ENCODE results near the gene CFAP69. TPM values are rescaled to one million over a fixed set of nuclear protein-coding genes. Genes with fewer than 3 reads are reported as not detected.

CFAP69 gene
- total and polyA plus RNA-seq, 10 of the 15 experiments (the other 5 are each of a cell fraction or from before 2014, with no cell fraction given) = 0.11 to 3.1 (median 0.48) TPM; not detected in 1

DNA sequence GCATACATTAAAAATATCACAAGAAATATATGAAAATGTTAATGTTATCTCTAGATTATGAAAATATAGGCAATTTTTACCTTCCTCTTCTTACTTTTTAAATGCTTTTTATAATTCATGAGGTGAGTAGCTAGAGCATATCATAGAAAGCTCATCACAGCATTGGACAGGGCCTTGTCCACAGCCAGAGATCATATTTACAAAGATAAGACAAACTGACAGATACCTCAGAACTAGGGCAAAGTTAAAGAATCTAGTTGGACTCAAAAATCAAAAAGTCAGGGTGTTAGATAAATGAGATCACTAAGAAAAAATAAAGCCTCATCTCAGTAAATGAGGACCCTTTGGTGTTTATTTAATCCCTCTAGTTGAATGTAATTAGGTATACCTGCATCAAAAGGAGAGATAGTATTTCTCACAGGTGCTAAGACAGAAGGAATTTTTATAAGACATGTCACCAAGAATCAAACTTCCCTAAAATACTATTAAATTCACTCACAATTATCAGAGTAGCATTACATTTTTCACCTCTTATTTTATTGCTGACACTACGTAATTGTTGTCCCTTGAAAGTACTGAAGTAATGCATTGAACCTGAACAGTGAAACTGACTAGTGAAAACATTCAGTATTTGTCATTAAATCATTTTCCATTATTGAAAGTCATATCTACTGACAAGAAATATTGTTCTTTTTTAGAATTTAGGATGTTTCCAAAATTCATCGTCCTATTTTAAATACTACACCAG, 25.6 kb downstream of the CFAP69 start:
- no peak for DNase-seq (ENCODE audit: low read depth, low spot score)
- no peak overlapping the region for H3K27ac ChIP-seq (ENCODE audit: control insufficient read depth, insufficient read depth)
- SMC1A ChIA-PET (ENCODE audit: uncharacterized antibody, unreplicated experiment) = interaction anchor here (0.7 to 1.2 kb wide), 4 partner anchors 8 to 149 kb away, joined by 3 read pairs; no protein-coding TSS in a partner anchor
- H3K36me3 ChIP-seq (ENCODE audit: control insufficient read depth in 2 of 2, insufficient read depth in 2 of 2, low read length in 1 of 2) = no peaks in the 10 kb centered on the region
- CTCF ChIA-PET = interaction anchor here (1.2 to 1.7 kb wide), 4 partner anchors 7 to 118 kb away, joined by 3 to 7 read pairs (median 4); partner anchors contain the start of gene STEAP1
- POLR2A ChIA-PET = interaction anchor here (0.6 kb wide), 1 partner anchor 118 kb away, joined by 3 read pairs; no protein-coding TSS in a partner anchor
- FAIRE-seq = no peak
- in situ Hi-C loops (cut with MboI) = no loop called here
- no peak overlapping the region for H3K9ac ChIP-seq (ENCODE audit: control insufficient read depth, insufficient read depth, low read length)
- H2AFZ ChIP-seq (ENCODE audit: control insufficient read depth, low read depth, low read length) = no peak overlapping the region
- whole genome bisulfite sequencing (ENCODE audit: insufficient coverage, insufficient replicate concordance, low lambda C conversion rate, missing lambda C conversion rate) = 35% methylated on average over 2 of the region's 2 CpGs
- H3K27me3 ChIP-seq (replicated peaks in 1 of 2; ENCODE audit: control insufficient read depth in 2 of 2, insufficient read depth in 2 of 2, low read length in 1 of 2) = 0 out of 4 replicates have a peak, but pooled peaks cover 0 to 2% of the 10 kb centered on the region in 2 experiments
- TF ChIP-seq DPF2 (IDR thresholded peaks at IDR 0.05) = no peak
- no peak for TF ChIP-seq PAX8 (IDR thresholded peaks at IDR 0.05)
- TF ChIP-seq, protein P1, sequence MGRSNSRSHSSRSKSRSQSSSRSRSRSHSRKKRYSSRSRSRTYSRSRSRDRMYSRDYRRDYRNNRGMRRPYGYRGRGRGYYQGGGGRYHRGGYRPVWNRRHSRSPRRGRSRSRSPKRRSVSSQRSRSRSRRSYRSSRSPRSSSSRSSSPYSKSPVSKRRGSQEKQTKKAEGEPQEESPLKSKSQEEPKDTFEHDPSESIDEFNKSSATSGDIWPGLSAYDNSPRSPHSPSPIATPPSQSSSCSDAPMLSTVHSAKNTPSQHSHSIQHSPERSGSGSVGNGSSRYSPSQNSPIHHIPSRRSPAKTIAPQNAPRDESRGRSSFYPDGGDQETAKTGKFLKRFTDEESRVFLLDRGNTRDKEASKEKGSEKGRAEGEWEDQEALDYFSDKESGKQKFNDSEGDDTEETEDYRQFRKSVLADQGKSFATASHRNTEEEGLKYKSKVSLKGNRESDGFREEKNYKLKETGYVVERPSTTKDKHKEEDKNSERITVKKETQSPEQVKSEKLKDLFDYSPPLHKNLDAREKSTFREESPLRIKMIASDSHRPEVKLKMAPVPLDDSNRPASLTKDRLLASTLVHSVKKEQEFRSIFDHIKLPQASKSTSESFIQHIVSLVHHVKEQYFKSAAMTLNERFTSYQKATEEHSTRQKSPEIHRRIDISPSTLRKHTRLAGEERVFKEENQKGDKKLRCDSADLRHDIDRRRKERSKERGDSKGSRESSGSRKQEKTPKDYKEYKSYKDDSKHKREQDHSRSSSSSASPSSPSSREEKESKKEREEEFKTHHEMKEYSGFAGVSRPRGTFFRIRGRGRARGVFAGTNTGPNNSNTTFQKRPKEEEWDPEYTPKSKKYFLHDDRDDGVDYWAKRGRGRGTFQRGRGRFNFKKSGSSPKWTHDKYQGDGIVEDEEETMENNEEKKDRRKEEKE (IDR thresholded peaks at IDR 0.05) = no peak
- intact Hi-C loops (cut with micrococcal nuclease; ENCODE audit: unreplicated experiment) = no loop called here
- no peaks in the 10 kb centered on the region for H3K4me1 ChIP-seq (ENCODE audit: control insufficient read depth, insufficient read depth, low read length)
- no peak overlapping the region for H3K4me2 ChIP-seq (ENCODE audit: control insufficient read depth, insufficient read depth)
- no peak overlapping the region for H3K4me3 ChIP-seq
- no peaks in the 10 kb centered on the region for H3K9me3 ChIP-seq (replicated peaks; ENCODE audit: control insufficient read depth, insufficient read depth, low read length)
- no peaks in the 10 kb centered on the region for H4K20me1 ChIP-seq (ENCODE audit: control insufficient read depth, insufficient read depth)
- no TSS peak for BruUV-seq (replicated peaks)
- RAD21 ChIA-PET (ENCODE audit: unreplicated experiment) = interaction anchor here (0.5 kb wide), 1 partner anchor 156 kb away, joined by 4 read pairs; no protein-coding TSS in a partner anchor
- no peaks in the 10 kb centered on the region for H3K79me2 ChIP-seq (ENCODE audit: control insufficient read depth, insufficient read depth, low read length)
- no peak for ATAC-seq

Measured in GM12878 (cell line).